ENCODE measurements around the gene KCNK17.
"Not testable (repeated sequence)": the region's sequence is repeated elsewhere in the genome, so short reads cannot be mapped to it uniquely, and the experiment has no call there.

Gene KCNK17

GRCh38 chr6:39296745-39297640 lies 17.2 kb downstream of the KCNK17 start:
- no peak for DNase-seq (ENCODE audit: low read depth)
- H3K4me3 ChIP-seq (ENCODE audit: low read length), result no peak overlapping the region
- no peak for TF ChIP-seq CTCF (conservative IDR thresholded peaks at IDR 0.05; ENCODE audit: low read depth, low read length)

GRCh38 chr6:39295611-39296011 lies 18.6 kb downstream of the KCNK17 start:
- DNase-seq (ENCODE audit: low read depth), result no peak
- no peak for TF ChIP-seq CTCF (conservative IDR thresholded peaks at IDR 0.05; ENCODE audit: low read depth, low read length)
- H3K4me3 ChIP-seq (ENCODE audit: low read length), result no peak overlapping the region

DNA sequence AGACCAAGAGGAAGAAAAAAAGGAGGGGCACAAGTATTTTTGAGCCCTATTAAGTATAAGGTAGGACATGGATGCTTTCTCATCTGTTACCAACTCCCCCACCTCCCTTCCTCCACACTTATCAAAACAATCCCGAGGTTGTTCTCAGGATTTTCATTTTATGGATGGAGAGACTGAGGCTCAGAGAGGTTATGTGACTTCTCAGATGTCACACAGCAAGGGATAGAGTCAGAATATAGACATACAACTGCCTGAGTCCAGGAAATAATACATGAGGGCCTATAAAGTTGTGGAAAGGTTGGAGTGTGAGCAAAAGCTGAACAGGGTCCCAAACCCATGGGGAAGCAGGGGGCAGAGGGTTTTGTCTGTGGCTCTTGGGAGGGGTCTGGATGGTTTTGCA lies 19.3 kb downstream of the KCNK17 start:
- TF ChIP-seq CTCF (conservative IDR thresholded peaks at IDR 0.05; ENCODE audit: low read depth, low read length), result no peak

DNA sequence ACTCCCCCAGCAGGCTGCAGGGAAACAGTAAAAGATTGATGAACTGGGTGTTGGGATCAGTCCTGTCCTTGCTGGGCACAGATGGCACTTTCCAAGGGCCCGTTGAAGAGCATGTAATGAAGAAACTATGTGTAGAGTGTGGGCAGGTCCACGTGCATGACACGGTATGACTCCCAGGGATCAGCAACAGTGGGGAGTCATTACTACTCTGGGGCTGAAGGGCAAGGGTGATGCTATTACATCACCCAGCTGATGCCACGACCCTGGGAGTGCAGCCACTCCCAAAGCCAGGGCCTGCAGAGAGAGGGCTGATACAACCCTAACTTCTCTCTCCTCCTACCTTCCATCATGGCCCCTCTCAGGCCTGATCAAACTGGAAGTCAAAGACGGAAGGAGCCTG lies 20.1 kb downstream of the KCNK17 start:
- DNase-seq (ENCODE audit: low read depth), result no peak
- TF ChIP-seq CTCF (conservative IDR thresholded peaks at IDR 0.05; ENCODE audit: low read depth, low read length), result no peak
- H3K4me3 ChIP-seq (ENCODE audit: low read length), result no peak overlapping the region

More for the DNA sequence above, 19.3 kb downstream of the KCNK17 start:
- DNase-seq (ENCODE audit: low read depth), result no peak
- H3K4me3 ChIP-seq (ENCODE audit: low read length), result no peak overlapping the region

GRCh38 chr6:39292637-39293036 lies 21.6 kb downstream of the KCNK17 start:
- no peak overlapping the region for H3K4me3 ChIP-seq (ENCODE audit: low read length)
- no peak for TF ChIP-seq CTCF (conservative IDR thresholded peaks at IDR 0.05; ENCODE audit: low read depth, low read length)

GRCh38 chr6:39289490-39289889 lies 24.7 kb downstream of the KCNK17 start:
- no peak for TF ChIP-seq CTCF (conservative IDR thresholded peaks at IDR 0.05; ENCODE audit: low read depth, low read length)
- no peak for DNase-seq (ENCODE audit: low read depth)
- H3K4me3 ChIP-seq (ENCODE audit: low read length), result no peak overlapping the region

More at GRCh38 chr6:39292637-39293036, 21.6 kb downstream of the KCNK17 start:
- DNase-seq (ENCODE audit: low read depth), result no peak

DNA sequence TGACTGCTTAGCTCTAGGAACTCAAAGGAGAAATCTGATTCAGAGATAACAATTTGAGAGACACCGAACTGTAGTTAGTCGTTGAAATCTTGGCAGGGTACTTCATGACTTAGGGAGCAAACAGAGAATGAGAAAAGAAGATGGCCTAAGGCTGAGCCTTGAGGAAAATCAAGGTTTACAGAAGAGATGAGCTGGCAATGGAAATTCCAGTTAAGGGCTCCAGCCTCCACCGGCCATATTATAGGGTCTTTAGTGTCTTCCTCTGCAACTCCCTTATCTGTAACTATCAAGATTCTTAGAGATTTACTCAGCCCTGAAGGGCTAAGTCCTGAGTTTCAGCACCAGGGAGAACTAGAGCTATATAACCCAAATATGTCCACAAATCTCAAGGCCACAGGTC lies 26.6 kb downstream of the KCNK17 start:
- no peak overlapping the region for H3K4me3 ChIP-seq (ENCODE audit: low read length)
- TF ChIP-seq CTCF (conservative IDR thresholded peaks at IDR 0.05; ENCODE audit: low read depth, low read length), result no peak

GRCh38 chr6:39286596-39286995 lies 27.6 kb downstream of the KCNK17 start:
- H3K4me3 ChIP-seq (ENCODE audit: low read length); DNase-seq (ENCODE audit: low read depth): not testable (repeated sequence)

More for the DNA sequence above, 26.6 kb downstream of the KCNK17 start:
- no peak for DNase-seq (ENCODE audit: low read depth)
